HepG2 (cell line): ENCODE results near the gene MBLAC1. TPM values are rescaled to one million over a fixed set of nuclear protein-coding genes. Genes with fewer than 3 reads are reported as not detected.

Source experiments
- NFIC ChIP-seq: IDR thresholded peaks from 2 replicates; pipeline ENCODE4 v1.6.1; 2012; ENCODE audit warnings: mild to moderate bottlenecking, low read length, inconsistent platforms
- TMF1 ChIP-seq: sonication (generic); formaldehyde crosslinking; IDR thresholded peaks from 2 replicates; pipeline ENCODE4 v1.8.1; 2022; ENCODE audit warnings: low read depth, missing genetic modification reagents
- ZBTB4 ChIP-seq: sonication (generic); formaldehyde crosslinking; IDR thresholded peaks from 2 replicates; pipeline ENCODE4 v1.4.0; 2020; ENCODE audit warnings: missing genetic modification reagents, mild to moderate bottlenecking, borderline replicate concordance
- ZNF383 ChIP-seq: sonication (generic); formaldehyde crosslinking; IDR thresholded peaks from 2 replicates; pipeline ENCODE4 v1.4.0; 2020; ENCODE audit warnings: missing genetic modification reagents, mild to moderate bottlenecking, borderline replicate concordance
- ZNF484 ChIP-seq: sonication (generic); formaldehyde crosslinking; IDR thresholded peaks from 2 replicates; pipeline ENCODE4 v1.5.1; 2020; ENCODE audit warnings: mild to moderate bottlenecking, low read depth, missing genetic modification reagents, borderline replicate concordance
- ZNF674 ChIP-seq: sonication (generic); formaldehyde crosslinking; IDR thresholded peaks from 2 replicates; pipeline ENCODE4 v1.5.0; 2020; ENCODE audit warnings: low read depth, mild to moderate bottlenecking, missing genetic modification reagents
- ZNF687 ChIP-seq: sonication (generic); formaldehyde crosslinking; IDR thresholded peaks from 2 replicates; pipeline ENCODE4 v1.5.1; 2020; ENCODE audit warnings: mild to moderate bottlenecking, missing genetic modification reagents, moderate library complexity
- ZNF792 ChIP-seq: IDR thresholded peaks from 2 replicates; pipeline ENCODE4 v1.6.1; 2016
- polyA plus RNA-seq, 8 experiments: library from polyadenylated mRNA; depleted of rRNA in 3 of 8; stranded (reverse) in 7 of 8; unstranded in 1 of 8; fragments of >200 nt; fragmentation: Illumina TruSeq in 4 of 8; extraction: Trizol in 4 of 8; gene quantifications; 2 replicates each; pipeline versions ENCODE4 v1.2.1 to v1.2.3, GENCODE V29; 2011 to 2016; ENCODE audit warnings: low read depth in 4 of 8, missing spikeins in 1 of 8, mixed read lengths in 1 of 8; ENCODE audit not compliant: insufficient read depth in 1 of 8
- total RNA-seq, 5 experiments: library from RNA; depleted of rRNA; stranded (reverse); fragments of >200 nt; fragmentation: Illumina TruSeq; extraction: Trizol; gene quantifications; 2 replicates each; pipeline ENCODE4 v1.2.3, GENCODE V29; 2016; ENCODE audit warnings: low read depth in 1 of 5
- TF ChIP-seq, protein P1 (sequence below): IDR thresholded peaks from 2 replicates; pipeline ENCODE4 v1.6.1; 2016; ENCODE audit warnings: missing biosample characterization, missing genetic modification reagents, low read depth
- TF ChIP-seq, protein P2 (sequence below): sonication (generic); formaldehyde crosslinking; IDR thresholded peaks from 2 replicates; pipeline ENCODE4 v1.5.0; 2020; ENCODE audit warnings: missing genetic modification reagents
- TF ChIP-seq, protein P3 (sequence below): sonication (generic); formaldehyde crosslinking; IDR thresholded peaks from 2 replicates; pipeline ENCODE4 v1.9.0; 2021; ENCODE audit warnings: missing genetic modification reagents, borderline replicate concordance
- TF ChIP-seq, protein P4 (sequence below): sonication (generic); formaldehyde crosslinking; IDR thresholded peaks from 2 replicates; pipeline ENCODE4 v1.4.0; 2020; ENCODE audit warnings: mild to moderate bottlenecking, missing genetic modification reagents

Gene MBLAC1
- total and polyA plus RNA-seq, 2 of the 13 experiments (the other 11 are each of a cell fraction or from before 2014, with no cell fraction given): 0.79 to 2.1 TPM

DNA sequence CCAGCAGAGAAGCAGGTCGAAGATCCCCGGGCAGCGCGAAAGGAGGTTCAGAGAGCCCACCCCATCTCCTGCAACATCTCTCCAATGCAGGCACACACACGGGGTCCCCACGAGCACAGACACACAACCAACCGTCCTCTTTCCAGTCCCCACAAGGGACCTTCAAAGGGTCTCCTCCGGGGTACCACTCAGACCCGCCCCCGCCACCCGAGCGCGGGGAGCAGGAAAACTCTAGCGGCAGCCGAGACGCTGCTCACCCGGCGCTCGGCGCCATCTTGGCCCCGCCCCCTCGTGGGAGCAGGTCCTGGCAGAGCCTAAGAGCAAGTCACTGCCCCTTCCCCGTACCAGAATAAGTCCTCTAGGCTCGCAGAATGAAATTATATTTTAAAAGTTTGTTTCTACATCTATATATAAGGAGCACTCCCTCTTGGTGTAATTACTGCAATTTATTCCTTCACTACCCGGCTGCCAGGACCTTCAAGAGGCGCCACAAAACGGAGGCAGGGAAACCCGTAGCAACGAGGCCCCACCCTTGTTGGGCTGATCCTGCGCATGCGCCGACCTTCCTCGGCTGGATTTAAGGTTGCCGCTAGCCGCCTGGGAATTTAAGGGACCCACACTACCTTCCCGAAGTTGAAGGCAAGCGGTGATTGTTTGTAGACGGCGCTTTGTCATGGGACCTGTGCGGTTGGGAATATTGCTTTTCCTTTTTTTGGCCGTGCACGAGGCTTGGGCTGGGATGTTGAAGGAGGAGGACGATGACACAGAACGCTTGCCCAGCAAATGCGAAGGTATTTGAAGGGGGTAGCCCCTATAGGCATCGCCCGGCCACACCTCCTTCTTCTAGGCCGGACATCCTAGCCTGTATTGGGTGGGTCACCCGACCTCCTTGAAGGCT lies 7.4 kb upstream of the MBLAC1 start, which contains the start of the genes CNPY4 and TAF6 (continued):
- TF ChIP-seq, protein P1, sequence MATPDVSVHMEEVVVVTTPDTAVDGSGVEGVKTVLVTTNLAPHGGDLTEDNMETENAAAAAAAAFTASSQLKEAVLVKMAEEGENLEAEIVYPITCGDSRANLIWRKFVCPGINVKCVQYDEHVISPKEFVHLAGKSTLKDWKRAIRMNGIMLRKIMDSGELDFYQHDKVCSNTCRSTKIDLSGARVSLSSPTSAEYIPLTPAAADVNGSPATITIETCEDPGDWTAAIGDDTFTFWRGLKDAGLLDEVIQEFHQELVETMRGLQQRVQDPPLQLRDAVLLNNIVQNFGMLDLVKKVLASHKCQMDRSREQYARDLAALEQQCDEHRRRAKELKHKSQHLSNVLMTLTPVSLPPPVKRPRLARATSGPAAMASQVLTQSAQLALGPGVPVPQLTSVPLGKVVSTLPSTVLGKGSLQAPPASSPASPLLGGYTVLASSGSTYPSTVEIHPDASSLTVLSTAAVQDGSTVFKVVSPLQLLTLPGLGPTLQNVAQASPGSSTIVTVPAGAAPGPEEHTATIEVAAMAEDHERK (CRISPR knock-in tag): no peak
- TF ChIP-seq, protein P2, sequence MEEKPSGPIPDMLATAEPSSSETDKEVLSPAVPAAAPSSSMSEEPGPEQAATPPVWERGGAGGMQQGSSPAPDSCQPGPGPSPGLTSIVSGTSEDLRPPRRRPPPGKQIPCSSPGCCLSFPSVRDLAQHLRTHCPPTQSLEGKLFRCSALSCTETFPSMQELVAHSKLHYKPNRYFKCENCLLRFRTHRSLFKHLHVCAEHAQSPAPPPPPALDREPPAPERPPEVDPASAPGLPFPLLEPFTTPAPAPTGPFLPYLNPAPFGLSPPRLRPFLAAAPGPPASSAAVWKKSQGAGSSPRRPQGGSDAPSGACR (CRISPR knock-in tag): no peak
- no peak for TF ChIP-seq ZBTB4 (CRISPR knock-in tag)
- TF ChIP-seq ZNF383 (CRISPR knock-in tag): no peak
- TF ChIP-seq ZNF484: no peak
- peak; percentile 60 for TF ChIP-seq ZNF687 (CRISPR knock-in tag)
- TF ChIP-seq ZNF674 (CRISPR knock-in tag): no peak
- TF ChIP-seq TMF1 (CRISPR knock-in tag): no peak
- TF ChIP-seq, protein P3, sequence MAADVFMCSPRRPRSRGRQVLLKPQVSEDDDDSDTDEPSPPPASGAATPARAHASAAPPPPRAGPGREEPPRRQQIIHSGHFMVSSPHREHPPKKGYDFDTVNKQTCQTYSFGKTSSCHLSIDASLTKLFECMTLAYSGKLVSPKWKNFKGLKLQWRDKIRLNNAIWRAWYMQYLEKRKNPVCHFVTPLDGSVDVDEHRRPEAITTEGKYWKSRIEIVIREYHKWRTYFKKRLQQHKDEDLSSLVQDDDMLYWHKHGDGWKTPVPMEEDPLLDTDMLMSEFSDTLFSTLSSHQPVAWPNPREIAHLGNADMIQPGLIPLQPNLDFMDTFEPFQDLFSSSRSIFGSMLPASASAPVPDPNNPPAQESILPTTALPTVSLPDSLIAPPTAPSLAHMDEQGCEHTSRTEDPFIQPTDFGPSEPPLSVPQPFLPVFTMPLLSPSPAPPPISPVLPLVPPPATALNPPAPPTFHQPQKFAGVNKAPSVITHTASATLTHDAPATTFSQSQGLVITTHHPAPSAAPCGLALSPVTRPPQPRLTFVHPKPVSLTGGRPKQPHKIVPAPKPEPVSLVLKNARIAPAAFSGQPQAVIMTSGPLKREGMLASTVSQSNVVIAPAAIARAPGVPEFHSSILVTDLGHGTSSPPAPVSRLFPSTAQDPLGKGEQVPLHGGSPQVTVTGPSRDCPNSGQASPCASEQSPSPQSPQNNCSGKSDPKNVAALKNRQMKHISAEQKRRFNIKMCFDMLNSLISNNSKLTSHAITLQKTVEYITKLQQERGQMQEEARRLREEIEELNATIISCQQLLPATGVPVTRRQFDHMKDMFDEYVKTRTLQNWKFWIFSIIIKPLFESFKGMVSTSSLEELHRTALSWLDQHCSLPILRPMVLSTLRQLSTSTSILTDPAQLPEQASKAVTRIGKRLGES (CRISPR knock-in tag): peak; percentile 68; the same call in 1 of the 2 replicates
- TF ChIP-seq NFIC: no peak
- TF ChIP-seq ZNF792 (CRISPR knock-in tag): peak; percentile 61
- TF ChIP-seq, protein P4, sequence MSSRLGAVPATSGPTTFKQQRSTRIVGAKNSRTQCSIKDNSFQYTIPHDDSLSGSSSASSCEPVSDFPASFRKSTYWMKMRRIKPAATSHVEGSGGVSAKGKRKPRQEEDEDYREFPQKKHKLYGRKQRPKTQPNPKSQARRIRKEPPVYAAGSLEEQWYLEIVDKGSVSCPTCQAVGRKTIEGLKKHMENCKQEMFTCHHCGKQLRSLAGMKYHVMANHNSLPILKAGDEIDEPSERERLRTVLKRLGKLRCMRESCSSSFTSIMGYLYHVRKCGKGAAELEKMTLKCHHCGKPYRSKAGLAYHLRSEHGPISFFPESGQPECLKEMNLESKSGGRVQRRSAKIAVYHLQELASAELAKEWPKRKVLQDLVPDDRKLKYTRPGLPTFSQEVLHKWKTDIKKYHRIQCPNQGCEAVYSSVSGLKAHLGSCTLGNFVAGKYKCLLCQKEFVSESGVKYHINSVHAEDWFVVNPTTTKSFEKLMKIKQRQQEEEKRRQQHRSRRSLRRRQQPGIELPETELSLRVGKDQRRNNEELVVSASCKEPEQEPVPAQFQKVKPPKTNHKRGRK (CRISPR knock-in tag): no peak
